Astrocyte (in vitro differentiated cells and primary cell): ENCODE data around the gene SPATA13. TPM values are rescaled to one million over a fixed set of nuclear protein-coding genes. Genes with fewer than 3 reads are reported as not detected.

Source experiments
- DNase-seq: peaks from one replicate; pipeline ENCODE4 v3.0.0-alpha.2; 2010; ENCODE audit warnings: low read depth
- FAIRE-seq: peaks from 2 replicates; lab custom pipeline; 2011; peaks lifted over from hg19 to GRCh38; lab: Jason Lieb, UNC
- H2AFZ ChIP-seq: 2 replicates; pipeline ENCODE4 v1.6.0; 2012; ENCODE audit warnings: low read depth, low read length, inconsistent platforms
- H3K27ac ChIP-seq: 2 replicates; pipeline ENCODE4 v1.5.1; 2011; ENCODE audit warnings: low read depth, low read length, inconsistent platforms
- H3K27me3 ChIP-seq: 2 replicates; pipeline ENCODE4 v1.6.0; 2011; ENCODE audit warnings: low read length, inconsistent platforms; ENCODE audit not compliant: insufficient read depth
- H3K36me3 ChIP-seq: 2 replicates; pipeline ENCODE4 v1.5.1; 2011; ENCODE audit warnings: low read length, inconsistent platforms; ENCODE audit not compliant: insufficient read depth
- H3K4me1 ChIP-seq: 2 replicates; pipeline ENCODE4 v1.5.1; 2011; ENCODE audit warnings: low read length, inconsistent platforms; ENCODE audit not compliant: insufficient read depth
- H3K4me2 ChIP-seq: 2 replicates; pipeline ENCODE4 v1.6.0; 2012; ENCODE audit warnings: low read length, inconsistent platforms
- H3K4me3 ChIP-seq: 2 replicates; pipeline ENCODE4 v1.5.1; 2011; ENCODE audit warnings: low read depth, mild to moderate bottlenecking, low read length, inconsistent platforms; ENCODE audit not compliant: insufficient read depth
- H3K79me2 ChIP-seq: 2 replicates; pipeline ENCODE4 v1.6.0; 2012; ENCODE audit warnings: mild to moderate bottlenecking, low read length, inconsistent platforms; ENCODE audit not compliant: insufficient read depth
- H3K9ac ChIP-seq: 2 replicates; pipeline ENCODE4 v1.6.0; 2012; ENCODE audit warnings: mild to moderate bottlenecking, low read length, inconsistent platforms
- H3K9me3 ChIP-seq: 2 replicates; pipeline ENCODE4 v1.5.1; 2012; ENCODE audit warnings: low read depth, mild to moderate bottlenecking, low read length, inconsistent platforms; ENCODE audit not compliant: insufficient read depth
- H4K20me1 ChIP-seq: 2 replicates; pipeline ENCODE4 v1.6.0; 2012; ENCODE audit warnings: low read length, inconsistent platforms; ENCODE audit not compliant: insufficient read depth
- H3K27ac Mint-ChIP-seq: one replicate; pipeline ENCODE4 v1.8.0; 2021; ENCODE audit warnings: mild to moderate bottlenecking, mixed read lengths; ENCODE audit not compliant: unreplicated experiment
- H3K27me3 Mint-ChIP-seq: one replicate; pipeline ENCODE4 v1.8.0; 2021; ENCODE audit warnings: low read depth, mixed read lengths; ENCODE audit not compliant: unreplicated experiment
- H3K36me3 Mint-ChIP-seq: one replicate; pipeline ENCODE4 v1.8.0; 2021; ENCODE audit warnings: low read depth, mixed read lengths; ENCODE audit not compliant: unreplicated experiment
- H3K4me1 Mint-ChIP-seq: one replicate; pipeline ENCODE4 v1.8.0; 2021; ENCODE audit warnings: low read depth, mixed read lengths; ENCODE audit not compliant: unreplicated experiment
- H3K4me3 Mint-ChIP-seq: one replicate; pipeline ENCODE4 v1.8.0; 2021; ENCODE audit warnings: mild to moderate bottlenecking, moderate library complexity, mixed read lengths; ENCODE audit not compliant: unreplicated experiment
- H3K9me3 Mint-ChIP-seq: one replicate; pipeline ENCODE4 v1.8.0; 2021; ENCODE audit warnings: mild to moderate bottlenecking, mixed read lengths; ENCODE audit not compliant: unreplicated experiment
- EZH2 ChIP-seq: IDR thresholded peaks from 2 replicates; pipeline ENCODE4 v1.6.1; 2012; ENCODE audit warnings: mild to moderate bottlenecking, low read length, inconsistent platforms; ENCODE audit not compliant: insufficient read depth
- total RNA-seq: library from RNA; stranded (reverse); gene quantifications from 2 replicates; pipeline ENCODE4 v1.2.1, GENCODE V29; 2021
- TF ChIP-seq, protein P1 (sequence below): IDR thresholded peaks from 2 replicates; pipeline ENCODE4 v1.5.1; 2011; ENCODE audit warnings: low read depth, mild to moderate bottlenecking, inconsistent platforms, low read length, moderate library complexity; ENCODE audit not compliant: insufficient read depth

The SPATA13 gene
- total RNA-seq, 1 donor from 2014 or later: 6.2 TPM

DNA sequence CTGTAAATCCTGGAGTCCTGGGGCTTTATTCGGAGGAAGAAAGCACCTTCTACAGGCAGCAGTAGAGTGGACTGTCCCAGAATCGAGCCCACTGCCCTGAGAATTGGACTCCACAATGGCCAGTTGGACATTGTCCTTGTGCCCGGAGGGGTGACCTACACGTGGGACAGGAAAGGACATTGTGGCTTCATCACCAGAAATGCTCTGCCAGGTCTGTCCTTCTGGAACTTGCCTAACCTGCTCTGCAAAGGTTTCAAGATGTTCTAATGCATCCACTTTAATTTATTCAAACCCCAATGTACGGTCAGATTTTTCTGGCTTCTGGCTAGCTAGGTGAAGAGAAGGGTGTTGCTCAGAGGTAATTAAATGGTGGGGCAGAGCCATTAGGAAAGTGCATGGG, 32.4 kb upstream of the SPATA13 start:
- TF ChIP-seq, protein P1, sequence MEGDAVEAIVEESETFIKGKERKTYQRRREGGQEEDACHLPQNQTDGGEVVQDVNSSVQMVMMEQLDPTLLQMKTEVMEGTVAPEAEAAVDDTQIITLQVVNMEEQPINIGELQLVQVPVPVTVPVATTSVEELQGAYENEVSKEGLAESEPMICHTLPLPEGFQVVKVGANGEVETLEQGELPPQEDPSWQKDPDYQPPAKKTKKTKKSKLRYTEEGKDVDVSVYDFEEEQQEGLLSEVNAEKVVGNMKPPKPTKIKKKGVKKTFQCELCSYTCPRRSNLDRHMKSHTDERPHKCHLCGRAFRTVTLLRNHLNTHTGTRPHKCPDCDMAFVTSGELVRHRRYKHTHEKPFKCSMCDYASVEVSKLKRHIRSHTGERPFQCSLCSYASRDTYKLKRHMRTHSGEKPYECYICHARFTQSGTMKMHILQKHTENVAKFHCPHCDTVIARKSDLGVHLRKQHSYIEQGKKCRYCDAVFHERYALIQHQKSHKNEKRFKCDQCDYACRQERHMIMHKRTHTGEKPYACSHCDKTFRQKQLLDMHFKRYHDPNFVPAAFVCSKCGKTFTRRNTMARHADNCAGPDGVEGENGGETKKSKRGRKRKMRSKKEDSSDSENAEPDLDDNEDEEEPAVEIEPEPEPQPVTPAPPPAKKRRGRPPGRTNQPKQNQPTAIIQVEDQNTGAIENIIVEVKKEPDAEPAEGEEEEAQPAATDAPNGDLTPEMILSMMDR: no peak
- no peak for TF ChIP-seq EZH2
- H3K27me3 ChIP-seq: no peaks in the 10 kb centered on the region
- H3K79me2 ChIP-seq: no peaks in the 10 kb centered on the region

DNA sequence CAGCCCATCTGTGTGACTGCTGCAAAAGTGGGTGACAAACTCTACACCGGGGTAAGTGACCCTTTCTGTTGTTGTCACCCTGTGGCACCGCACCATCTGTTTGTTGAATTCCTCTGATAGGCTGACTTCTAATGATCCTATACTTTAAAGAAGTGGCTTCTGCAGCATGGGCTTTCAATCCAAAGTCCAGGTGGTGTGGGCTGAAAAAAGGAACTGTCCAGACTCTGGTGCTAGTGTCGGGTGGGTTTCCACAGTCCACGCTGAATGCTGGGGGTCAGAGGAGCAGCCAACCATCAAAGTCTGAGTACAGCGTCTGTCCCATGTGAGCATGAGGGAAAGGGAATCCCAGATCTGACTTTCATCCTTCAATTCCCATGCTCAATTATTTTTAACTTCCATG, 31.6 kb upstream of the SPATA13 start:
- Histone ChIP-seq H2AFZ (no peak overlapping the region), H3K9me3 (peaks cover 4% of the 10 kb centered on the region), H3K27me3 (no peaks in the 10 kb centered on the region), H3K79me2 (no peaks in the 10 kb centered on the region), H3K9ac (no peak overlapping the region), H4K20me1 (no peaks in the 10 kb centered on the region), H3K4me3 (no peak overlapping the region), H3K4me1 (no peaks in the 10 kb centered on the region), H3K27ac (no peak overlapping the region), H3K4me2 (no peak overlapping the region), H3K36me3 (no peaks in the 10 kb centered on the region)
- Mint-ChIP-seq H3K27me3 (peaks cover 3% of the 10 kb centered on the region), H3K4me1 (peaks cover 10% of the 10 kb centered on the region), H3K36me3 (peaks cover 11% of the 10 kb centered on the region), H3K9me3 (peaks cover 5% of the 10 kb centered on the region), H3K4me3 (no peak overlapping the region), H3K27ac (no peak overlapping the region)
- DNase-seq (no peak), FAIRE-seq (no peak)
- TF ChIP-seq, protein P1: no peak
- no peak for TF ChIP-seq EZH2

More for the DNA sequence above, 32.4 kb upstream of the SPATA13 start:
- Histone ChIP-seq H3K9ac (no peak overlapping the region), H3K9me3 (peaks cover 4% of the 10 kb centered on the region), H3K4me1 (no peaks in the 10 kb centered on the region), H3K4me2 (no peak overlapping the region), H3K27ac (no peak overlapping the region), H4K20me1 (no peaks in the 10 kb centered on the region), H3K36me3 (no peaks in the 10 kb centered on the region), H3K4me3 (no peak overlapping the region), H2AFZ (no peak overlapping the region)
- no peak overlapping the region for H3K4me3 Mint-ChIP-seq
- DNase-seq: no peak
- H3K4me1 Mint-ChIP-seq: peaks cover 10% of the 10 kb centered on the region
- peaks cover 5% of the 10 kb centered on the region for H3K9me3 Mint-ChIP-seq
- H3K27me3 Mint-ChIP-seq: peaks cover 3% of the 10 kb centered on the region
- peaks cover 11% of the 10 kb centered on the region for H3K36me3 Mint-ChIP-seq
- H3K27ac Mint-ChIP-seq: no peak overlapping the region
- no peak for FAIRE-seq

DNA sequence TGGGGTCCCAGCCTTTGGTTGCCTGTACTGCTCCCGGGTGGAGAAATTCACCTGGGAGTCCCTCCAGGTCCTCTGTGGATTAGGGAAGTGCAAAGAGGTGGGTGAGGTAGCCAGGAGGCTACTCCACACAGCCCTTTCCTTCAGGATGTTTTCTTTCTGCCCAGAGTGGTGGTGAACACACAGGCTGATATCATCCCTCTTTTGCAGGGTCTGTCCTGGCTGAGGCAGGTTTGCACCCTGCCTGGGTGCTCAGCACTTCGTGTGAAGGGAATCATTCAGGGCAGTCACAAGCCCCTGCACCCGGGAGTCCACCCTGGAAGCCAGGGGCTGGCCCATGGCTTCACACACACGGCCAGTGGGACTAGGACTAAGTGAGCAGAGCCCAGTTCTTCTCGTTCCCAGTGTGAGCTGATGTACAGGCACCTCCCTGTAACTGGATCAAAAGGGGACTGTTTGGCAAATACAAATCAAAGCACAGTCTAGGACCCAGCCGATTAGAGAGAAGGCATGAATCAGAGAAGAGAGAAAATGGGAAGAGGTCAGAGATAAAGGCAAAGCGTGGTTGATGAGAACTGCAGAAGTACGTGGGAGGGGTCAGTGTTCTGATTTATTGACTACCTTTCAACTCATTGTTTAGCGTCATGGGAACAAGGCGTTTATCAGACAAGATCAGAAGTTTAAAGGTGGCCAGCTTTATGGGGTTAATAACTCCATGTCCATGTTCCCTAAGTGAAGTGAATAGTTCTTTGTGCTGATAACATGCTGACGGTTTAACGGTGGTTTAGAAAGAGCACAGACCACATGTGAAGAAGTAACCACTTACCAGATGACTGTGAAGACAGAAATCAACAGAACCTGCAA, 30.4 kb upstream of the SPATA13 start:
- Histone ChIP-seq H3K4me3 (no peak overlapping the region), H3K36me3 (no peaks in the 10 kb centered on the region), H3K79me2 (no peaks in the 10 kb centered on the region), H2AFZ (no peak overlapping the region), H3K27ac (no peak overlapping the region), H3K27me3 (no peaks in the 10 kb centered on the region), H3K4me1 (no peaks in the 10 kb centered on the region), H4K20me1 (no peaks in the 10 kb centered on the region), H3K9me3 (peaks cover 4% of the 10 kb centered on the region), H3K4me2 (no peak overlapping the region), H3K9ac (no peak overlapping the region)
- DNase-seq: peak; percentile 41
- Mint-ChIP-seq H3K4me1 (peaks cover 10% of the 10 kb centered on the region), H3K4me3 (no peak overlapping the region), H3K27me3 (peaks cover 3% of the 10 kb centered on the region), H3K9me3 (peaks cover 5% of the 10 kb centered on the region), H3K27ac (no peak overlapping the region), H3K36me3 (peaks cover 11% of the 10 kb centered on the region)
- TF ChIP-seq, protein P1: no peak
- no peak for TF ChIP-seq EZH2
- FAIRE-seq: no peak
